ENCODE results near the gene RASA3. TPM values are rescaled to one million over a fixed set of nuclear protein-coding genes. Genes with fewer than 3 reads are reported as not detected.

Gene RASA3
- total RNA-seq, 1 experiment from 2014 or later = 9.1 TPM

DNA sequence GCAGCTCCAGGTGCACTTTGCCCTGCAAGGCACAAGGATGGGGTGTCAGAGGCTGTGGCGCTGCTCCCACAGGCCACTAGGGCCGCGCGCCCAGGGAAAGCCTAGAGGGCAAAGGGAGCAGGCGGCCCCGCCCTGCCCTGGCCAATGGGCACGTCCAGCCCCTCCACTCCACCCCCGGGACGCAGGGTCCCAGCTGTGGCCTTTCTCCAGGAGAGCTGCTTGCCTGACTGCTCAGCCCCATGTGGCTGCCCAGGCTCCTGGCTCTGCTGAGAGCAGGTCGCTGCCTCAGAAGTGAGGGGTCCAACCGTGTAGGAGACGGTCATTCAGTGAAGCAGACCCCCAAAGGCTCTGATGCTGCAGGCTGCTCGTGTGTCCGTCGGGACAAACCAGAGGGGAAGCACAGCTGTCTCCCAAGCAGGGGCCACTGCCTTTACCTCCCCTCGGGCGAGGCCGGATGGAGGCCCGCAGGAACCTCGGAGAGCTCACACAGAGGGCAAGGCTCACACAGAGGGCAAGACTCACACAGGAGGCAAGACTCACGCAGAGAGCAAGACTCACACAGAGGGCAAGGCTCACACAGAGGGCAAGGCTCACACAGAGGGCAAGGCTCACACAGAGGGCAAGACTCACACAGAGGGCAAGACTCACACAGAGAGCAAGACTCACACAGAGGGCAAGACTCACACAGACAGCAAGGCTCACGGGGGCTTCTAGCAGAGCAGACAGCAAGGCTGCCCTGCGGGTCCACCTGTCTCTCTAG is 102.4 kb downstream of the RASA3 start:
- H3K9me3 Mint-ChIP-seq (ENCODE audit: unreplicated experiment) = no peaks in the 10 kb centered on the region
- no peak overlapping the region for H3K4me3 Mint-ChIP-seq (ENCODE audit: unreplicated experiment)
- peaks cover 5% of the 10 kb centered on the region for H3K4me1 Mint-ChIP-seq (ENCODE audit: insufficient read depth, unreplicated experiment)
- no peaks in the 10 kb centered on the region for H3K27me3 Mint-ChIP-seq (ENCODE audit: insufficient read depth, unreplicated experiment)
- no peak for DNase-seq (ENCODE audit: unreplicated experiment)
- BruUV-seq (replicated peaks) = no TSS peak
- intact Hi-C loops (cut with micrococcal nuclease) = no loop called here
- peaks cover 21% of the 10 kb centered on the region for H3K36me3 Mint-ChIP-seq (ENCODE audit: insufficient read depth, unreplicated experiment)
- CTCF ChIA-PET = no interaction called here
- no peak overlapping the region for H3K27ac Mint-ChIP-seq (ENCODE audit: low read depth, unreplicated experiment)
- TF ChIP-seq, protein P1, sequence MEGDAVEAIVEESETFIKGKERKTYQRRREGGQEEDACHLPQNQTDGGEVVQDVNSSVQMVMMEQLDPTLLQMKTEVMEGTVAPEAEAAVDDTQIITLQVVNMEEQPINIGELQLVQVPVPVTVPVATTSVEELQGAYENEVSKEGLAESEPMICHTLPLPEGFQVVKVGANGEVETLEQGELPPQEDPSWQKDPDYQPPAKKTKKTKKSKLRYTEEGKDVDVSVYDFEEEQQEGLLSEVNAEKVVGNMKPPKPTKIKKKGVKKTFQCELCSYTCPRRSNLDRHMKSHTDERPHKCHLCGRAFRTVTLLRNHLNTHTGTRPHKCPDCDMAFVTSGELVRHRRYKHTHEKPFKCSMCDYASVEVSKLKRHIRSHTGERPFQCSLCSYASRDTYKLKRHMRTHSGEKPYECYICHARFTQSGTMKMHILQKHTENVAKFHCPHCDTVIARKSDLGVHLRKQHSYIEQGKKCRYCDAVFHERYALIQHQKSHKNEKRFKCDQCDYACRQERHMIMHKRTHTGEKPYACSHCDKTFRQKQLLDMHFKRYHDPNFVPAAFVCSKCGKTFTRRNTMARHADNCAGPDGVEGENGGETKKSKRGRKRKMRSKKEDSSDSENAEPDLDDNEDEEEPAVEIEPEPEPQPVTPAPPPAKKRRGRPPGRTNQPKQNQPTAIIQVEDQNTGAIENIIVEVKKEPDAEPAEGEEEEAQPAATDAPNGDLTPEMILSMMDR (IDR thresholded peaks at IDR 0.05; ENCODE audit: unreplicated experiment) = no peak
- POLR2A ChIA-PET = interaction anchor here (0.8 kb wide), 1 partner anchor 14 kb away, joined by 3 read pairs; no protein-coding TSS in a partner anchor

DNA sequence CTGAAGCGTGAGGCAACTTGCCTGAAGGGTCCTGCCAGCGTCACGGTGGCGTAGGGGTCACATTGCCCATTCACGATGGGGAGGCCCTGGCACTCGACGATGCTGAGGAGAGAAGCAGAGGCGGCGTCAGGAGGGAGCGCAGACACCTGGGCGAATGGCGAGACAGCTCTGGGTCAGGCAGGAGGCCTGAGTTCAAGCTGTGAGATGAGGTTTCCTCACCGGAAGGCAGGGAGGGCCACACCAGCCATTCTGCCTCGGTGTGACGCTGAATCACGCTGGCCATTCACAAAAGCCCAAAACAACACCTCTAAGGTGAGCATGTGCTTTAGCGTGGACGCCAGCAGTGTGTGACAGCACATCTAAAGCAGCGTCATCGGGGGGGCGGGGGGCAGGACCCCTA is 104.6 kb downstream of the RASA3 start:
- no peak overlapping the region for H3K4me3 Mint-ChIP-seq (ENCODE audit: unreplicated experiment)
- TF ChIP-seq, protein P1 (IDR thresholded peaks at IDR 0.05; ENCODE audit: unreplicated experiment) = no peak
- no peak overlapping the region for H3K27ac Mint-ChIP-seq (ENCODE audit: low read depth, unreplicated experiment)
- DNase-seq (ENCODE audit: unreplicated experiment) = no peak
- intact Hi-C loops (cut with micrococcal nuclease) = no loop called here
- peaks cover 27% of the 10 kb centered on the region for H3K36me3 Mint-ChIP-seq (ENCODE audit: insufficient read depth, unreplicated experiment)
- no peaks in the 10 kb centered on the region for H3K27me3 Mint-ChIP-seq (ENCODE audit: insufficient read depth, unreplicated experiment)
- BruUV-seq (replicated peaks) = no TSS peak
- POLR2A ChIA-PET = interaction anchor here (0.7 kb wide), 1 partner anchor 47 kb away, joined by 4 read pairs; no protein-coding TSS in a partner anchor
- H3K9me3 Mint-ChIP-seq (ENCODE audit: unreplicated experiment) = no peaks in the 10 kb centered on the region
- CTCF ChIA-PET = no interaction called here
- peaks cover 5% of the 10 kb centered on the region for H3K4me1 Mint-ChIP-seq (ENCODE audit: insufficient read depth, unreplicated experiment)

DNA sequence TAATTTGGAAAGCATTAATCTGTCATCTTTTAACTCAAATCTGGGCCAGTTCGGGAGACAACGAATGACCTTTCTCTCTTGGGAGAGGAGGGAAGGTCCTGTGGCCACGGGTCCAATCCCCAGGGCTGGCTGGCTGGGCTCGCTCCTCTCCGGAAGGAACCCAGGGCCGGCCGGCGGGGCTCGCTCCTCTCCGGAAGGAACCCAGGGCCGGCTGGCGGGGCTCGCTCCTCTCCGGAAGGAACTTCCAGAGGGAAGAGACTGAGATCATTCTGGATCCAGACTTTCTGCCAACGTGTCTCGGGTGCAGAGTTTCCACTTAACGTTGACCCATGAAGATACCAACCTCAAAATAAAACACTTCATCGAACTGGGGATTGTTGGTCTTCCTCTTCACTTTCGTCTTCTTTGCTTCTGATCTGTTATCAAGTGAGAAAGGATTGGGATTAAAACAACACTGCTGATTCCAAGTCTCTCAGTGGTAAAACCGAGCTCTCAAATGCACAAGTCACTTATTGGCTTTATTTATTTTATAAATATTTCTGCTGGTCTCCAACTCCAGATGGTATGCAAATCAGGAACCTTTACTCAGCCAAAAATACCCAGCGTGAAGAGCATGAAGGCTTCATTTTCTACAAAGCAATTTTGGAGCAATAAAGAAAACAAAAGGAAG is 105.2 kb downstream of the RASA3 start:
- Mint-ChIP-seq H3K4me1 (ENCODE audit: insufficient read depth, unreplicated experiment) (peaks cover 5% of the 10 kb centered on the region), H3K27me3 (ENCODE audit: insufficient read depth, unreplicated experiment) (no peaks in the 10 kb centered on the region), H3K27ac (ENCODE audit: low read depth, unreplicated experiment) (no peak overlapping the region), H3K9me3 (ENCODE audit: unreplicated experiment) (no peaks in the 10 kb centered on the region), H3K4me3 (ENCODE audit: unreplicated experiment) (no peak overlapping the region), H3K36me3 (ENCODE audit: insufficient read depth, unreplicated experiment) (peaks cover 27% of the 10 kb centered on the region)
- CTCF ChIA-PET = no interaction called here
- POLR2A ChIA-PET = no interaction called here
- TF ChIP-seq, protein P1 (IDR thresholded peaks at IDR 0.05; ENCODE audit: unreplicated experiment) = no peak
- no peak for DNase-seq (ENCODE audit: unreplicated experiment)
- intact Hi-C loops (cut with micrococcal nuclease) = no loop called here
- no TSS peak for BruUV-seq (replicated peaks)

DNA sequence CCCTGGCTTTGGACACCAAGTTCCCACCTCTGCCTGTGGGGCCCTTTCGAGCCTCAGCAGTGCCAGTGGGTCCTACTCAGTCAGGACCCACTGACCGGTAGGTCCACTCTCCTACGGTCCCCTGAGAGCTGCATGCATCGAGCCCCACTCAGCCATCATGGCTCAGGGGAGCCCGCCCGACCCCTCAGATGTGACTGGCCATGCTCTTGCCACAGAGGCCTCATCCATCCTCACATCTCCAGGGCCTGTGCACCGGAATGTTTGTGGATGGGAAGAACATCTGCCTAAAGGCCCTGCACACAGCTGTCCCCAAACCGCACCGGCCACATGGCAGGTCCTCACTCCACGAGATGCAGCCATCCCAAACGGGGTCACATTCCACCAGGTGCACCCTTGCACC is 105.9 kb downstream of the RASA3 start:
- ChIA-PET POLR2A (no interaction called here), CTCF (no interaction called here)
- BruUV-seq (replicated peaks) = no TSS peak
- Mint-ChIP-seq H3K4me3 (ENCODE audit: unreplicated experiment) (no peak overlapping the region), H3K36me3 (ENCODE audit: insufficient read depth, unreplicated experiment) (peaks cover 27% of the 10 kb centered on the region), H3K4me1 (ENCODE audit: insufficient read depth, unreplicated experiment) (peaks cover 5% of the 10 kb centered on the region), H3K27me3 (ENCODE audit: insufficient read depth, unreplicated experiment) (no peaks in the 10 kb centered on the region), H3K27ac (ENCODE audit: low read depth, unreplicated experiment) (no peak overlapping the region), H3K9me3 (ENCODE audit: unreplicated experiment) (no peaks in the 10 kb centered on the region)
- intact Hi-C loops (cut with micrococcal nuclease) = no loop called here
- DNase-seq (ENCODE audit: unreplicated experiment) = no peak
- TF ChIP-seq, protein P1 (IDR thresholded peaks at IDR 0.05; ENCODE audit: unreplicated experiment) = no peak

Data from MCF 10A (cell line).